Measurements from ENCODE around the gene CMTM7. TPM values are rescaled to one million over a fixed set of nuclear protein-coding genes. Genes with fewer than 3 reads are reported as not detected.
A peak's percentile ranks its signal among the peaks of the same experiment; 100 is the strongest.
"Not testable (repeated sequence)": the region's sequence is repeated elsewhere in the genome, so short reads cannot be mapped to it uniquely, and the experiment has no call there.

CMTM7 gene
- polyA plus RNA-seq, 3 donors, result 45.8 to 54.2 (median 49.1) TPM

DNA sequence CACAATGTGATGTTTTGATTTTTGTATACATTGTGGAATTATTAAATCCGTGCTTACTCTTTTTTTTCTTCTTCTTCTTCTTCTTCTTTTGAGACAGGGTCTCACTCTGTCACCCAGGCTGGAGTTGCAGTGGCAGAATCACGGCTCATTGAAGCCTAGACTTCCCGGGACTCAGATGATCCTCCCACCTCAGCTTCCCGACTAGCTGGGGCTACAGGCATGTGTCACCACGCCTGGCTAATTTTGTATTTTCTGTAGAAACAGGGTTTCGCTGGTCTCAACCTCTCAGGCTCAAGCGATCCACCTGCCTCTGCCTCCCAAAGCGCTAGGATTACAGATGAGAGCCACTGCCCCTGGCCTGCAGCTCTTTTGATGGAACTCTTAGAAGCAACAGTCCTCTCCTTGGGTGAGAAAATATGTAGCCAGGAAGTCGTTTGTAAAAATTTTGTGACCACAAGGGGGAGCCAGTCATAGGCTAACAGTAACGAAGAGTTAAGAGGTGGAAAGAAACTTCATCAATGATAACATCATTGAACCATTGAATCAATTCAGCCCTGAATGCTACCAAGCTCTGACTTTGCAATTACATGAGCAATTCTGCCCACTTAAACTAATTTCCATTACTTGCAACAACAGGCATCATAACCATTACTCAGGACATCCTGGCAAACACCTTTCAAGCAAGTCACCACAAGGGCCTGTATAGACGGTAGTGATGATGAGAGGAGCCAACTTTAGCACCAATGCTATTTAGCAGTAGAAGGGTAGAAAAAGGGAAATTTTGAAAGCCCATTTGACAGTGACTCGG is 16.7 kb upstream of the CMTM7 start:
- peak; percentile 87 for DNase-seq

DNA sequence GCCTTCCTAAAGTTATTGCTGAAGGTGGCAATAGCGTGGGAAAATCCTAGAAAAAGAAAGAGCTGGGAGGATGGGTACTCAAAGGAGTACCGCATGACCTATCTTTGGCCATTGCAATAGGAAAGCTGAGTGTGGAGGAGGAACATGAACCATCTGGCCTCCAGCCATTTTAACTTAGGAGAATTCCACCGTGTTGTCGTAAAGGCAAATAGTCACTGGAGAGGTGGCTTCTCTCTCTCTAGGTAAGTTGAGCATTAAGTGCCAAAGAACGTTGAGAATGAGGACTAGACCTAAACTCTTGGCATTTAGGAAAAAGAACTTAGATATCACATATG is 16.1 kb upstream of the CMTM7 start:
- DNase-seq, result no peak

DNA sequence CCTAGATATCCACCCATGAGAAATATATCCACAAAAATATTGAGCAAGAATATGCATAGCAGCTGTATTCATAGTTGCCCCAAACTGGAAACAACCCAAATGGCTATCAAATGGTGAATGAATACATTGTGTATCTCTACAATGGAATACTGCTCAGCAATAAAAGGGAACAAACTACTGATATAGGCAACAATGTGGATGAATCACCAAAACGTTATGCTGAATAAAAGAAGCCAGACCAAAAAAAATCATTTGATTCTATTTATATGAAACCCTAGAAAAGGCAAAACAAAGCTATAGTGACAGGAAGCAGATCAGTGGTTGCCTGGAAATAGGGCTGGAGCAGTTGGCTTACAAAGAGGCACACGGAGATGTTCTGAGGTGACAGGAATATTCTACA is 15.5 kb upstream of the CMTM7 start:
- no peak for DNase-seq

DNA sequence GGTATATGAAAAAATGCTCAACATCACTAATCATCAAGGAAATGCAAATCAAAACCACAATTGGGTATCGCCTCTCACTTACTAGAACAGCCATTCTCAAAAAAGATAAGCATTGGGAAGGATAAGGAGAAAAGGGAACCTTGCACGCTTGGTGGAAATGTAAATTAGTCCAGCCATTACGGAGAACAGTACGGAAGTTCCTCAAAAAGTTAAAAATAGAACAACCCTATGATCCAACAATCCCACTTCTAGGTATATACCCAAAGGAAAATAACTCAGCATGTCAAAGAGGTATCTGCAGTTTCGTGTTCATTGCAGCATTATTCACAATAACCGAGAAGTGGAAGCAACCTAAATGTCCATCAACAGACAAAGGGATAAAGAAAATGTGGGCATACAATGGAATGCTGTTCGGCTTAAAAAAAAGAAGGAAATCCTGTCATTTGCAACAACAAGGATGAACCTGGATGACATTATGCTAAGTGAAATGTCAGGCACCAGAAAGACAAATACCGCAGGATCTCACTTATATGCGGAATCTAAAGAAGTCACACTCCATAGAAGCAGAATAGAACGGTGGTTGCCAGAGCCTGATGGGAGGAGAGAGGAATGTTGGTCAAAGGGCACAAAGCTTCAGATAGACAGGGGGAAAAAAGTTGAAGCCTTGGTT is 11.7 kb upstream of the CMTM7 start:
- no peak for DNase-seq

DNA sequence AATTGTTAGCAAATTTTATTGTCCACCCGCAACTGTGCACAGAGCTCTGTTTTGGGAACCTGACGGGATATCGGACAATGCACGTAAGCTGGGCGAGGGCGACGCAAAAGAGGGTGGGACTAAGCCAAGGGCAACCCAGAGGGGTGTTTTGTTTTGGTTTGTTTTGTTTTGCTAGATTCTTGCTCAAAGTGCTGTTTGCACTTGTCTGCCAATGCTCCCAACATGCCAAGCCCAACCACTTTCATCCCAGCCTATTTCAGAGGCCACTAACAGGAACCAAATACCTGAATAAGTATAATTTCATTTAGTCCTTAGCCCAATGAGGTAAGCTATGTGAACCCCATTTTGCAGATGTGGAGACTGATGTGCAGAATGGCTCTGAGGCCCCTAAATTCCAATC is 9.7 kb upstream of the CMTM7 start:
- DNase-seq, result no peak

DNA sequence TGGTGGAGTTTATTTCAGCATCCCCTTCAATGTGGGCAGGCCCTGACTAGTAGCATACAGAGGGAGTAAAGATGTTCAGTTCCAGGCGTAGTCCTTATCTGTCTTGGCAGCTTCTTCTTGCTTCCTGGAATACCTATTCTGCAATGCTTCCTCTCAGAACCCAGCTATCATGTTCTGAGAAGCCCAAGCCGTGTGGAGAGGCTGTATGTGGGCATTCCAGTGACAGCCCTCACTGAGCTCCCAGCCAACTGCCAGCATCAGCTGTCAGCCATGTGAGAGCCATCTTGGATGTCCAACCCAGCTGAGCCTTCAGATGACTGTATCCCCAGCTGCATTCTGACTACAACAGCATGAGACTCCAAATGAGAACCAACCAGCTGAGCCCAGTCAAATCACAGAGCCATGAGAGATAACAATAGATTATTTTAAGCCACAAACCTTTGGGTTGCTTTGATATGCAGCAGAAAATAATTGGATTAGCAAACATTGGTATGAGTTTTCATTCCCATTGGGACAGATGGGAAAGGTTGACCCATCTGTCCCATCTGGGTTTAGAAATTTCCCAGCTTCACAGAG is 8.4 kb upstream of the CMTM7 start:
- no peak for DNase-seq

DNA sequence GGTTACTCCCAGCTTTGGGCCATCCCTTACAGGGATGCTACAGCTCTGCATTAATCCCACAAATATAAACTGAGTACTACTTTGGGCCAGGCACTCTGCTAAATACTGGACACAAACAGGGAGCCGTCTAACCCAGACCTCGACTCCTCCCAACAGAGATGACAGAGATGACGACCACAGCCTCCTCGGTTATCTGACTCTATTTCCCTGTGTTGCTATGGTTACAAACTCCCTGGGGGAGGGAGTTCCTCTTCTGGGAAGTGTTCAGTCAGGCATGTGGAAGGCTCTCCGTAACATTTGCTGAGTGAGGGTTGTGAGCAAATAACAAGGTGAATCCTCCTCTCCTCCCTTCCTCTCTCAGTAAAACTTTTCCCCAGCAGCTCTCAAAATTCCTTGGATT is 6.7 kb upstream of the CMTM7 start:
- DNase-seq, result peak; percentile 90

DNA sequence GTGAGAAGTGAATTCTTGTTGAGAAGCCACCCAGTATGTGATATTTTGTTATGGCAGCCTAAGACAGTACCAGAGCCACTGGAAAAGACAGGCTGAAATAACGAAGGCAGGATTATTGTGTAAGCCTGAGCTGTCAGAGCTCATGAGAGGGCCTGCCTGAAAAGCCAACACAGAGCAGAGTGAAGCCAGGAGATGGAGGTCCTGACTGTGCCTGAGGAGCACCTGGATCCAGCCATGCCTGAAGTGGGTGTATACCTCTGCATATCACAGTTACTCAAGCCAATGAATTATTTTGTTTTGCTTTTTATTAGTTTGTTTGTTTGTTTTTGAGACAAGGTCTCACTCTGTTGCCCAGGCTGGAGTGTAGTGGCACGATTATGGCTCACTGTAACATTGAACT is 4.1 kb upstream of the CMTM7 start:
- DNase-seq, result no peak

DNA sequence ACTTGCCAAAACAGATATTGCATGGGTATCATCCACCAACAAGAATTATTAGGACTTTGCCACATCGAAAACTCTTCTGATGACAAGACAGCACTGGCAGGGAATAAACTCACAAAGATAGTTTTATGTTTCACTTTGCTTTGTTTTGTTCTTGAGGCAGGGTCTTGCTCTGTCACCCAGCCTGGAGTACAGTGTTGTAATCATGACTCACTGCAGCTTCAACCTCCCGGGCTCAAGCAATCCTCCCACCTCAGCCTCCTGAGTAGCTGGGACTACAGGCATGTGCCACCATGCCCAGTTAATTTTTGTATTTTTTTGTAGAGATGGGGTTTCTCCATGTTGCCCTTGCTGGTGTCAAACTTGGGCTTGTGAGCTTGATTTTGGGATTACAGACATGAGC is 2.1 kb upstream of the CMTM7 start:
- DNase-seq, result not testable (repeated sequence)

DNA sequence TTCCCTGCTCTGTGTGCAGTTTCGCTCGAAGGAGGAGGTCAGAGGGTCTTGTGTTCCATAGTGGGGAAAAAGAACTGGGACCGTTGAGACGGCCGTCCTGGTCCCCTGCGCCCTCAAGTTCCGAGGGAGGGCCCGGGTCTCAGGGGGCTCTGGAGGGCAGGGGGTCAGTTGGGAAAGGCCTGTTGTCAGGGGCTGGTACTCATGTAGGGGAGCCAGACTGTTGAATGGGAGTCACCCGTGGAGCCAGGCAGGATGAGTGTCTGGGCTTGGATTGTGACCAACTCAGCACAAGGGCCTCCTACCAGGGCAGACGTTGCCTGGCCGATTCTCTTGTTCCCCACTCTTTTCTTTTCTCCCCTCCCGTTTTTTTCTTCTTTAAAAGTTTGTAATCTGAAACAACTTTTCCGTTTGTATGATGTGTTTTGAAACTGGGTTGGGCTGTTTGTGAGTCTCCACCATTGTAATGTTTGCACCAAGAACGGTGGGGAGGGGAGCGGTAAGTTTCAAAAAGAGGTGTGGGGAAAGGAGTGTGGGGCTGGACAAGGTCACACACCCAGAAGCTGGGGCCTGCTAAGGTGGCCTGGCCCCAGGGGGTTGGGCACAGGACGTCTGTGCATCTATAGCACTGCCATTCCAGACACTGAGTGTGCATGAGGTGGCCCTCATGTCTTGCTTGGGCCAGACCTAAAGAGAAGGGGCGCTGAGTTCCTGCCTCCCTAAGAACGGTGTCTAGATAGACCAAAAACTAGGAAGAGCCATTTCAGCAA is 1.1 kb downstream of the CMTM7 start:
- peak; percentile 30 for DNase-seq

DNA sequence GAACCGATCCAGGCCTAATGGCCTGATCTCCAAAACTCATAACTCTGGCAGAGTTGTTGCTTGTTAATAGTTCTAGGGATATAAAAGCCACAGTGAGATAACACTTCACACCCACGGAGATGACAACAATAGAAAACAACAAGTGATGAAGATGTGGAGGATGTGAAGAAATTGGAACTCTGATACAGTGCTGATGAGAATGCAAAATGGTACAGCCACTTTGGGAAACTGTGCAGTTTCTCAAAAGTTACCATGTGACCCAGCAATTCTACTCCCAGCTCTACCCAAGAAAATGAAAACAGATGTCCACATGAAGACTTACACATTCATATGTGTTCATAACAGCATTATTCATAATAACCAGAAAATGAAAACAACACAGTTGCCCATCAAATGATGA is 3.8 kb downstream of the CMTM7 start:
- DNase-seq, result no peak

DNA sequence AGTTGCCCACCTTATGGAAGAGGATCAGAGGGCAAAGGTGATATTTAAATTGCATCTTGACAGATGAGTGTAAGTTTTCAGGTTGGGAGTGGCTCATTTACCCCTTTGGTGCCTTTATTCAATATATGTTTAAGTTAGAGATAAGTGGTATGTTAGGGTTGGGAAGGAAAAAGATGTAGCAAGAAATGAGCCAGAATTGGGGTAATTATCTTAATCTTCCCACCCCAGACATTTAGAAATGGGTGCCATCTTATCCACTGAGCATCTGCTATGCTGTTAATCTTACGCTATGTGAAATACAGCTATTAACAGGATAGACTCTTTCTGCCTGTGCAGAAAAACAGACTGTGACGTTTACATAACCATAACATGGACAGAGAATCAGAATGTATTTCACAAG is 6.3 kb downstream of the CMTM7 start:
- DNase-seq, result no peak

DNA sequence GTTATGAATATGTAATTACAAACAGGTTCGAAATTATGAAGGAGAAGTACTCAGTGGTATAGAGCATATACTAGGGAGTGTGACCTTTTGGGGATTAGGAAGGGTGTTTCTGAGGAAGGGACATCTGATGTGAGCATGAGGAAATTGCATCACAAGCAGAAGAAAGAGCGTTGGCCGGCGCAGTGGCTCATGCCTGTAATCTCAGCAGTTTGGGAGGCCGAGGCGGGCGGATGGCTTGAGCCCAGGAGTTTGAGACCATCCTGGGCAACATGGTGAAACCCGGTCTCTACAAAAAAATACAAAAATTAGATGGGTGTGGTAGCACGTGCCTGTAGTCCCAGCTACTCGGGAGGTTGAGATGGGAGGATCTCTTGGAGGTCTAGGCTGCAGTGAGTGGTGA is 6.9 kb downstream of the CMTM7 start:
- DNase-seq, result no peak

DNA sequence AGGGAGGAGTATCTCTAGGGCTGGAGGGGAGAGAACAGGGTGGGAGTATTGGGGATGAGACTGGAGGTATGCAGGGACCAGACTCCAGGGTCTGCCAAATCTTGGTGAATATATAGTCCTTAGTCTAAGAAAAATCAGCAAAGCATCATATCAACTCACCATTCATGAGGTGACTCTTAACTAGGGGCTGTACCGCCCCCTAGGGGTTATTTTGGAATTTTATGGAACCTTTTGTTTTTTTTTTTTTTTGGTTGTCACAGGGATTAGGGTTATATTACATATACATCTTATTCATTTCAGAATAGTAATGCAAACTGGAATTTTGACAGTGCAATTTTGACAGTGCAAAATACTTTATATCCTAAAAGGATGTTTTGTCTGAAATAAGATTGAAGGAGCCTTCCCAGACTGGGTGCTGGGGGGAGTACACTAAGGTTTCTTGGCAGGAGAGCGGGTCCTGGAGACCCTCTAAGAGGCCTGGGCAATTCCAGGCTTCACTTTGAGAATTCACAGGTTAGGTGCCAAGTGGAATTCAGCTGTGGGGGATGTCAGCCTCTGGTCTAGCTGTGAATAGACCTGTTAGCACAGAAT is 7.5 kb downstream of the CMTM7 start:
- peak; percentile 66 for DNase-seq

DNA sequence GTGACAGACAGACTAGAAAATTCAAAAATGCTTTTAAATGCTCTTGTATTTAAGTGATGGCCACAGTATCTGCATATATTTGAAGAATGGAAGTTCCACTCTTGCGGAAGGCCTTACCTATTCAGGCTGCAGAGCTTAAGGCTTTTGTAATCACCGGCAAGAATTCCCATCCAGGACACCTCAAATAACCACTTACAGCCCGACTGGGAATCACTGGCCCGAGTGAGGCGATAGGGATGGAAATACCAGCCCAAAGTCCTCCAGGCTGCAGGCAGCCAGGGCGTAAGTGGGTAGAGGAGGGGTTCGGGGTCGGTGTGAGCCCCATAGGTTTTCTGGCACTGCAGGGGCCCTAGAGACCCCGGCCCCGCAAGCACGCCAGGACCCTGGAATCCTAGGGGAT is 9.5 kb downstream of the CMTM7 start:
- no peak for DNase-seq

DNA sequence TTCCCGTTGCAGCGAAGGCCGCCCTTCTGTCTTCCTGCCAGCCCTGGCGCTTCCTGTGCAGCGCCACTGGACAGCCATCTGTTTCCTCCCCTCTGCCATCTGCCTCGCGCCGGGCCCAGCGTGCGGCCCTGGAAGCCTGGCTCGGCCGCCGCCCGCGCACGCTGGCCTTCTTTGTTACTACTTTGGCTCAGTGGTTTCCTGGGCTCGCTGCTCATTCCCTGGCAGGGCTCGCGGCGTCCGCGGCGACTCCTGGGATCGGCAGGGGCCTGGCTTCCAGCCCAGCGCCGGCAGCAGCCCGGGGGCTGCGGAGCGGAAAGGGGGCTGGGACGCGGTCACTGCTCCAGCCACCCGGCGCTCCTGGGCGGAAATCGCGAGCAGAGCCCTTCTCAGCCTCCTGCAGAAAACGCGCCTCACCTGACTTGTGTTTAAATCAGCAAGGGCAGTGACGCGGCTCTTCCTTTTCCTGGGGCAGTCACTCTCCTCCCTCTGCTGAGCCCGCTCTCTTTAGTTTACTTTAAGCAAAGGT is 10.0 kb downstream of the CMTM7 start:
- DNase-seq, result peak; percentile 84

DNA sequence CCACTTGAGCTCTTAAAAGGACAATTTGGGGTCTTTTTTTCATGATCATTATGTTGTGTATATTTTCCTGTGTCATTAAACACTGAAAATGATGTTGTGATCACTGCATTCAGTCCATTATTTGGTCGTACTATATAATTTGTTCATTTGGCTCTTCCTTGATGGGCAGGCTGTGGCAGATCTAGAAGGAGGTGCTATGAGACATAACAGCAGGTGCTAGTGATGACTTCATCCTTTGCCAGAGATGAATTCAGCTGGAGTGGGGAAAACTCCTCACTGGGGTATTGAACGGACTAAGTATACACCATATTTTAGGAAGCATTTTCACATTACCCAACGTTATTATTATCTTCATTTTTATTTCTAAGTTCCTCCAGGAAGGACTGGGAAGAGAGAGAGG is 12.0 kb downstream of the CMTM7 start:
- no peak for DNase-seq

DNA sequence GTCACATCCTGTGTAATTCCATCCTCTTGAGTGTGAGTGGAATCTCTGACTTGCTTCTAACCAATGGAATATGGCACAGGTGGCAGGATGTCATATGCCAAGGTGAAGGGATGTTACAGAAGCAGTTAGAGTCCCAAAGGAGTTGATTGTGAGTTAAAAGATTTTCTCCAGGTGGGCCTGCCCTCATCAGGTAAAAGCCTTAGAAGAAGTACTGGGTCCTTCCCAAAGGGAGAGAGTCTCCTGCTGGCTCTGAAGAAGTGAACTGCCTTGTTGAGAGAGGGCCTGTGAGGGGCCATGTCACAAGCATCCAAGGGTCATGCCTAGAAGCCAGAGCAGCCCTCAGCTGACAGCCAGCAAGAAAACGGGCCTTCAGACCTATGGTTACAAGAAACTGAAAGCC is 13.1 kb downstream of the CMTM7 start:
- no peak for DNase-seq

DNA sequence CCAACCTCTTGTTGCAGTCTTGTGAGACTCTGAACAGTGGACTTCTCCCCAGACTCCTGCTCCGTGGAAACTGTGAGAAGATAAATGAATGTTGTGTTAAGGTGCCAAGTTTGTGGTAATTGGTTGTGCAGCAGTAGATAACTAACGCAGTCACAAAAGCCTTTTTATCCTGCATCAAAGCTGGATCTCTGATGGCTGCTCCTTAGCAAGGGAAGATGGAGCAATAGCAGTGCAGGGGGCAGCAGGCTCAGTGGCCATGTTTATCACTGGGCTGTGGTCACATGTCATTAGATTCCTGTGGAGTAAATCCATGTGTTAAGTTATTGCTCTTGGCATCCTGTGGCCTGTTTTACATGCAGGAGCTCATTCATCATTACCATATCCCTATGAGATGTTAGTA is 13.5 kb downstream of the CMTM7 start:
- no peak for DNase-seq

DNA sequence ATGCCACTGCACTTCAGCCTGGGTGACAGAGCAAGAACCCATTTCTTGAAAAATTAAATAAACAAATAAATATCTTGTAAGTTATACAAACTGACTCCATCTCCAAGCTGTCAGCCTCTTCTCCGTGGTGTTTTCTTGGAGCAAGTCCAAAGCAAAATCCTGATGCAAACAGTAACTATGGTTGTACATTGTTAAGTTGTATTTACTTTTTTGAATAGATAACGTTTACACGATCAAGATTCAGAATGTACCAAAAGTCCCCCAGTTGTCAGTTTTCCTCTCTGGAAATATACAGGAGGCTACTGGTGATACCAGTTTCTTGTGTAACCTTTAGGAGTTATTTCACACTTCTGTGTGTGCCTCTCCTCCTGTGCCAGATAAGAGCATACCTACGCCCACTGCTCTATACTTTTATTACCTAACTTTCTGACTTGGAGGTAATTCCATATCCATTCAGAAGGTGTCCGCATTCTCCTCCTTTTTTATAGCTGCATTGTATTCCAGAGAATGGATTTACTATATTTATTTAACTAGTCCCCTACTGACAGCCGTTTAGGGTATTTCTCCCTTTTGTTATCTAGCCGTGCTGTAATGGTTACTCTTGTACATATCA is 14.2 kb downstream of the CMTM7 start:
- DNase-seq, result no peak

All from renal pelvis (tissue), 4 donors.